GM12878 (cell line): ENCODE data around the gene GABRQ. TPM values are rescaled to one million over a fixed set of nuclear protein-coding genes. Genes with fewer than 3 reads are reported as not detected.

Source experiments
- ATAC-seq: fragments of 200-7000 bp; cut with Tn5 transposase; 3 replicates; pipeline ENCODE4 v1.9.1; 2020; ENCODE audit warnings: mild to moderate bottlenecking, moderate library complexity
- BruUV-seq: library from RNA; stranded (reverse); fragments of 400-500 nt; replicated peaks from 2 replicates; lab custom pipeline; 2021; lab: Mats Ljungman, UMichigan
- CTCF ChIA-PET: fragments of 300-600 bp; sonication (Branson Sonifier 250); formaldehyde crosslinking; extraction: SDS; loops from one replicate; lab custom pipeline; 2021; ENCODE audit warnings: inconsistent platforms; lab: Yijun Ruan, JAX
- POLR2A ChIA-PET: fragments of 350-600 bp; formaldehyde crosslinking; extraction: SDS; loops from one replicate; lab custom pipeline; 2021; ENCODE audit warnings: inconsistent platforms; lab: Charles Lee
- RAD21 ChIA-PET: fragments of 300-600 bp; sonication (Branson Sonifier 250); formaldehyde crosslinking; loops from one replicate; lab custom pipeline; 2023; ENCODE audit warnings: antibody characterized with exemption; ENCODE audit not compliant: unreplicated experiment; lab: Charles Lee
- SMC1A ChIA-PET: fragments of 300-600 bp; sonication (Branson Sonifier 250); formaldehyde crosslinking; loops from one replicate; lab custom pipeline; 2023; ENCODE audit not compliant: unreplicated experiment, uncharacterized antibody; lab: Charles Lee
- DNase-seq: peaks from one replicate; pipeline ENCODE4 v3.0.0-alpha.2; 2011; ENCODE audit warnings: low read depth, low spot score
- FAIRE-seq: peaks from 3 replicates; lab custom pipeline; 2011; peaks lifted over from hg19 to GRCh38; lab: Jason Lieb, UNC
- H2AFZ ChIP-seq: 2 replicates; pipeline ENCODE4 v1.6.0; 2011; ENCODE audit warnings: low read depth, low read length, control low read depth; ENCODE audit not compliant: control insufficient read depth
- H3K27ac ChIP-seq: 2 replicates; pipeline ENCODE4 v1.5.1; 2011; ENCODE audit warnings: control low read depth; ENCODE audit not compliant: control insufficient read depth, insufficient read depth
- H3K27me3 ChIP-seq, 2 experiments: replicated peaks in 1 of 2; 2 replicates each; pipeline versions ENCODE4 v1.6.0 to v1.6.1; 2011; ENCODE audit warnings: low read length in 1 of 2; ENCODE audit not compliant: control insufficient read depth in 2 of 2, insufficient read depth in 2 of 2
- H3K36me3 ChIP-seq, 2 experiments: 2 replicates each; pipeline ENCODE4 v1.5.1; 2011; ENCODE audit warnings: low read length in 1 of 2; ENCODE audit not compliant: control insufficient read depth in 2 of 2, insufficient read depth in 2 of 2
- H3K4me1 ChIP-seq: 2 replicates; pipeline ENCODE4 v1.6.1; 2011; ENCODE audit warnings: mild to moderate bottlenecking, low read length, moderate library complexity, mixed read lengths; ENCODE audit not compliant: control insufficient read depth, insufficient read depth
- H3K4me2 ChIP-seq: 2 replicates; pipeline ENCODE4 v1.6.0; 2011; ENCODE audit warnings: control low read depth; ENCODE audit not compliant: control insufficient read depth, insufficient read depth
- H3K4me3 ChIP-seq: fragments of 200-600 bp; sonication (generic); 2 replicates; pipeline ENCODE4 v1.5.1; 2016
- H3K79me2 ChIP-seq: 2 replicates; pipeline ENCODE4 v1.6.0; 2011; ENCODE audit warnings: low read length; ENCODE audit not compliant: control insufficient read depth, insufficient read depth
- H3K9ac ChIP-seq: 2 replicates; pipeline ENCODE4 v1.8.0; 2011; ENCODE audit warnings: low read length, control low read depth, mixed read lengths; ENCODE audit not compliant: control insufficient read depth, insufficient read depth
- H3K9me3 ChIP-seq: replicated peaks from 3 replicates; pipeline ENCODE4 v1.5.1; 2011; ENCODE audit warnings: mild to moderate bottlenecking, low read length; ENCODE audit not compliant: control insufficient read depth, insufficient read depth
- H4K20me1 ChIP-seq: 2 replicates; pipeline ENCODE4 v1.6.0; 2011; ENCODE audit not compliant: control insufficient read depth, insufficient read depth
- CBX3 ChIP-seq: fragments of 200-600 bp; sonication (generic); IDR thresholded peaks from 2 replicates; pipeline ENCODE4 v1.6.1; 2016; ENCODE audit warnings: low read depth, borderline replicate concordance
- EGR1 ChIP-seq, 2 experiments: IDR thresholded peaks; 1 replicate in 1 of 2; 2 replicates in 1 of 2; pipeline ENCODE4 v1.6.1; 2011 to 2012; ENCODE audit warnings: low read depth in 2 of 2, low read length in 2 of 2, borderline replicate concordance in 1 of 2, mild to moderate bottlenecking in 1 of 2, moderate library complexity in 1 of 2
- ELK1 ChIP-seq: IDR thresholded peaks from 2 replicates; pipeline ENCODE4 v1.6.1; 2012; ENCODE audit warnings: low read depth, low read length, improper control_type of control experiment
- GATAD2B ChIP-seq: fragments of 450-650 bp; conservative IDR thresholded peaks from 2 replicates; pipeline ENCODE4 v1.6.1; 2017; ENCODE audit warnings: low read depth, mild to moderate bottlenecking, moderate library complexity
- LARP7 ChIP-seq: fragments of 450-650 bp; IDR thresholded peaks from 2 replicates; pipeline ENCODE4 v1.6.1; 2017; ENCODE audit warnings: mild to moderate bottlenecking
- MAX ChIP-seq: IDR thresholded peaks from 2 replicates; pipeline ENCODE4 v1.6.1; 2012; ENCODE audit warnings: low read depth, low read length, improper control_type of control experiment
- NFXL1 ChIP-seq: fragments of 450-650 bp; IDR thresholded peaks from 2 replicates; pipeline ENCODE4 v1.6.1; 2017; ENCODE audit warnings: antibody characterized with exemption, mild to moderate bottlenecking, borderline replicate concordance
- PAX5 ChIP-seq: IDR thresholded peaks from 2 replicates; pipeline ENCODE4 v1.6.1; 2011; ENCODE audit warnings: low read depth, low read length, borderline replicate concordance
- PML ChIP-seq: IDR thresholded peaks from 2 replicates; pipeline ENCODE4 v1.6.1; 2012; ENCODE audit warnings: low read length, inconsistent platforms
- PRDM15 ChIP-seq: fragments of 450-650 bp; formaldehyde crosslinking; IDR thresholded peaks from 2 replicates; pipeline ENCODE4 v1.4.0; 2020; ENCODE audit warnings: mild to moderate bottlenecking, moderate library complexity
- RAD51 ChIP-seq: fragments of 450-650 bp; IDR thresholded peaks from 2 replicates; pipeline ENCODE4 v1.6.1; 2016; ENCODE audit warnings: moderate library complexity, mild to moderate bottlenecking, inconsistent platforms
- SMAD1 ChIP-seq: fragments of 450-650 bp; IDR thresholded peaks from 2 replicates; pipeline ENCODE4 v1.6.1; 2018; ENCODE audit warnings: mild to moderate bottlenecking, low read depth; ENCODE audit not compliant: partially characterized antibody
- TCF7 ChIP-seq: IDR thresholded peaks from 2 replicates; pipeline ENCODE4 v1.6.1; 2014; ENCODE audit warnings: antibody characterized with exemption, borderline replicate concordance
- ZNF592 ChIP-seq: fragments of 450-650 bp; IDR thresholded peaks from 2 replicates; pipeline ENCODE4 v1.6.1; 2017; ENCODE audit warnings: mild to moderate bottlenecking, moderate library complexity
- WGBS: methylation state at CpG from one replicate; pipeline ENCODE4 v1.1.6; 2016; ENCODE audit warnings: low lambda C conversion rate; ENCODE audit not compliant: insufficient replicate concordance, insufficient coverage; ENCODE audit errors: missing lambda C conversion rate; 5-methylcytosine and 5-hydroxymethylcytosine counted together
- in situ Hi-C: fragments of 300-500 bp; cut with MboI; formaldehyde crosslinking; loops from 9 replicates; pipeline ENCODE4 v1.14.3; 2018; ENCODE audit warnings: mixed read lengths
- intact Hi-C: fragments of 100-400 bp; cut with micrococcal nuclease; formaldehyde crosslinking; loops from one replicate; pipeline ENCODE4 v1.14.2; 2022; ENCODE audit not compliant: unreplicated experiment
- polyA plus RNA-seq, 11 experiments: library from polyadenylated mRNA; depleted of rRNA in 4 of 11; unstranded in 6 of 11; stranded (reverse) in 5 of 11; fragments of >200 nt; fragmentation: Nextera tagmentation in 4 of 11; fragmentation: Illumina TruSeq in 1 of 11; extraction: Ambion mirVana in 4 of 11; extraction: Trizol in 1 of 11; gene quantifications; 1 replicate in 1 of 11; 2 replicates in 10 of 11; pipeline versions ENCODE4 v1.2.1 to v1.2.3, GENCODE V29; 2011 to 2016; ENCODE audit warnings: inconsistent platforms in 2 of 11, missing spikeins in 2 of 11, low read depth in 1 of 11
- total RNA-seq, 4 experiments: library from RNA; depleted of rRNA in 3 of 4; stranded (reverse); fragments of >200 nt in 3 of 4; fragmentation: Illumina TruSeq in 1 of 4; extraction: Trizol in 1 of 4; gene quantifications; 2 replicates each; pipeline versions ENCODE4 v1.2.1 to v1.2.3, GENCODE V29; 2013 to 2021

Gene GABRQ
- total and polyA plus RNA-seq, 10 of the 15 experiments (the other 5 are each of a cell fraction or from before 2014, with no cell fraction given), result 0.04 TPM; not detected in 9

GRCh38 chrX:152640034-152640818 lies 2.5 kb downstream of the GABRQ start:
- WGBS, result 44% methylated on average over 15 of the region's 18 CpGs
- Histone ChIP-seq H3K79me2 (no peaks in the 10 kb centered on the region), H4K20me1 (no peaks in the 10 kb centered on the region), H2AFZ (no peak overlapping the region), H3K4me3 (no peak overlapping the region), H3K27ac (no peak overlapping the region), H3K4me1 (no peaks in the 10 kb centered on the region; the same call in 1 of the 2 replicates), H3K9me3 (no peaks in the 10 kb centered on the region), H3K36me3 (no peaks in the 10 kb centered on the region), H3K27me3 (no peaks in the 10 kb centered on the region; a peak in 1 of 4 replicates), H3K4me2 (no peak overlapping the region), H3K9ac (no peak overlapping the region)
- CTCF ChIA-PET, result interaction anchor here (1.0 to 4.1 kb wide), 6 partner anchors 8 to 181 kb away, joined by 3 to 26 read pairs (median 10); no protein-coding TSS in a partner anchor
- FAIRE-seq (no peak), ATAC-seq (no peak), DNase-seq (no peak)
- SMC1A ChIA-PET, result interaction anchor here (0.8 to 1.7 kb wide), 3 partner anchors 7 to 177 kb away, joined by 3 to 7 read pairs (median 7); no protein-coding TSS in a partner anchor
- no TSS peak for BruUV-seq
- POLR2A ChIA-PET, result no interaction called here
- RAD21 ChIA-PET, result interaction anchor here (3.4 kb wide), 1 partner anchor 181 kb away, joined by 20 read pairs; no protein-coding TSS in a partner anchor
- intact Hi-C loops, result no loop called here
- in situ Hi-C loops, result loop anchor here (5.0 to 25.0 kb wide), 2 partner anchors 172 to 888 kb away; no protein-coding TSS in a partner anchor
- TF ChIP-seq PRDM15 (CRISPR knock-in tag), result no peak
- no peak for TF ChIP-seq CBX3
- TF ChIP-seq EGR1 (IDR thresholded peaks at IDR 0.05; ENCODE audit: borderline replicate concordance in 1 of 2, low read depth in 2 of 2, low read length in 2 of 2), result no peak
- no peak for TF ChIP-seq LARP7
- no peak for TF ChIP-seq GATAD2B
- TF ChIP-seq ELK1, result no peak
- TF ChIP-seq TCF7, result no peak
- TF ChIP-seq PML, result no peak
- no peak for TF ChIP-seq PAX5
- TF ChIP-seq SMAD1, result no peak
- TF ChIP-seq NFXL1, result no peak
- TF ChIP-seq MAX, result no peak
- TF ChIP-seq ZNF592, result no peak
- no peak for TF ChIP-seq RAD51
